HepG2 (cell line): ENCODE data around the gene ZNF75A. TPM values are rescaled to one million over a fixed set of nuclear protein-coding genes. Genes with fewer than 3 reads are reported as not detected.

Experiments used
- ATAD3A ChIP-seq: sonication (generic); formaldehyde crosslinking; IDR thresholded peaks from 2 replicates; pipeline ENCODE4 v1.4.0; 2020; ENCODE audit warnings: missing genetic modification reagents
- FOSL2 ChIP-seq: sonication (generic); formaldehyde crosslinking; IDR thresholded peaks from 2 replicates; pipeline ENCODE4 v1.4.0; 2020; ENCODE audit warnings: missing genetic modification reagents
- GABPB1 ChIP-seq: IDR thresholded peaks from 2 replicates; pipeline ENCODE4 v1.6.1; 2016; ENCODE audit warnings: mild to moderate bottlenecking, missing genetic modification reagents, moderate library complexity, missing compliant biosample characterization
- IKZF4 ChIP-seq: sonication (generic); formaldehyde crosslinking; IDR thresholded peaks from 2 replicates; pipeline ENCODE4 v1.5.1; 2020; ENCODE audit warnings: borderline replicate concordance, mild to moderate bottlenecking, low read depth, missing genetic modification reagents; ENCODE audit errors: not compliant biosample characterization
- KLF13 ChIP-seq: sonication (generic); formaldehyde crosslinking; IDR thresholded peaks from 2 replicates; pipeline ENCODE4 v1.4.0; 2020; ENCODE audit warnings: mild to moderate bottlenecking, missing genetic modification reagents
- MLLT10 ChIP-seq: sonication (generic); formaldehyde crosslinking; IDR thresholded peaks from 2 replicates; pipeline ENCODE4 v1.4.0; 2020; ENCODE audit warnings: missing genetic modification reagents
- MYNN ChIP-seq: sonication (generic); formaldehyde crosslinking; IDR thresholded peaks from 2 replicates; pipeline ENCODE4 v1.4.0; 2020; ENCODE audit warnings: mild to moderate bottlenecking, low read depth, missing genetic modification reagents
- POLR2AphosphoS5 ChIP-seq: IDR thresholded peaks from 2 replicates; pipeline ENCODE4 v1.6.1; 2012; ENCODE audit warnings: low read depth, low read length
- PRMT3 ChIP-seq: sonication (generic); formaldehyde crosslinking; IDR thresholded peaks from 2 replicates; pipeline ENCODE4 v1.8.1; 2022; ENCODE audit warnings: low read depth, mild to moderate bottlenecking, moderate library complexity, missing genetic modification reagents, borderline replicate concordance
- SP5 ChIP-seq: IDR thresholded peaks from 2 replicates; pipeline ENCODE4 v1.6.1; 2016; ENCODE audit warnings: low read depth, borderline replicate concordance
- ZBTB38 ChIP-seq: sonication (generic); formaldehyde crosslinking; IDR thresholded peaks from 2 replicates; pipeline ENCODE4 v1.5.1; 2020; ENCODE audit warnings: mild to moderate bottlenecking, missing genetic modification reagents
- ZNF343 ChIP-seq: sonication (generic); formaldehyde crosslinking; IDR thresholded peaks from 2 replicates; pipeline ENCODE4 v1.4.0; 2020; ENCODE audit warnings: mild to moderate bottlenecking, missing genetic modification reagents
- ZNF557 ChIP-seq: sonication (generic); formaldehyde crosslinking; IDR thresholded peaks from 2 replicates; pipeline ENCODE4 v1.4.0; 2020; ENCODE audit warnings: missing genetic modification reagents
- ZNF570 ChIP-seq: sonication (generic); formaldehyde crosslinking; IDR thresholded peaks from 2 replicates; pipeline ENCODE4 v1.4.0; 2020; ENCODE audit warnings: mild to moderate bottlenecking, missing genetic modification reagents, borderline replicate concordance
- ZNF607 ChIP-seq: sonication (generic); formaldehyde crosslinking; IDR thresholded peaks from 2 replicates; pipeline ENCODE4 v1.5.1; 2020; ENCODE audit warnings: missing genetic modification reagents, mild to moderate bottlenecking, borderline replicate concordance
- polyA plus RNA-seq, 8 experiments: library from polyadenylated mRNA; depleted of rRNA in 3 of 8; stranded (reverse) in 7 of 8; unstranded in 1 of 8; fragments of >200 nt; fragmentation: Illumina TruSeq in 4 of 8; extraction: Trizol in 4 of 8; gene quantifications; 2 replicates each; pipeline versions ENCODE4 v1.2.1 to v1.2.3, GENCODE V29; 2011 to 2016; ENCODE audit warnings: low read depth in 4 of 8, missing spikeins in 1 of 8, mixed read lengths in 1 of 8; ENCODE audit not compliant: insufficient read depth in 1 of 8
- total RNA-seq, 5 experiments: library from RNA; depleted of rRNA; stranded (reverse); fragments of >200 nt; fragmentation: Illumina TruSeq; extraction: Trizol; gene quantifications; 2 replicates each; pipeline ENCODE4 v1.2.3, GENCODE V29; 2016; ENCODE audit warnings: low read depth in 1 of 5
- TF ChIP-seq, protein P1 (sequence below): sonication (generic); formaldehyde crosslinking; IDR thresholded peaks from 2 replicates; pipeline ENCODE4 v1.4.0; 2020; ENCODE audit warnings: mild to moderate bottlenecking, missing genetic modification reagents
- TF ChIP-seq, protein P2 (sequence below): sonication (generic); formaldehyde crosslinking; IDR thresholded peaks from 2 replicates; pipeline ENCODE4 v1.4.0; 2020; ENCODE audit warnings: missing genetic modification reagents
- TF ChIP-seq, protein P3 (sequence below): fragments of 450-650 bp; IDR thresholded peaks from 2 replicates; pipeline ENCODE4 v1.6.1; 2017
- TF ChIP-seq, protein P4 (sequence below): sonication (generic); formaldehyde crosslinking; IDR thresholded peaks from 2 replicates; pipeline ENCODE4 v1.4.0; 2020; ENCODE audit warnings: missing genetic modification reagents
- TF ChIP-seq, protein P5 (sequence below): sonication (generic); formaldehyde crosslinking; conservative IDR thresholded peaks from 2 replicates; pipeline ENCODE4 v1.4.0; 2020; ENCODE audit warnings: missing genetic modification reagents

ZNF75A gene
- total and polyA plus RNA-seq, 2 of the 13 experiments (the other 11 are each of a cell fraction or from before 2014, with no cell fraction given): 1.4 to 2.1 TPM

DNA sequence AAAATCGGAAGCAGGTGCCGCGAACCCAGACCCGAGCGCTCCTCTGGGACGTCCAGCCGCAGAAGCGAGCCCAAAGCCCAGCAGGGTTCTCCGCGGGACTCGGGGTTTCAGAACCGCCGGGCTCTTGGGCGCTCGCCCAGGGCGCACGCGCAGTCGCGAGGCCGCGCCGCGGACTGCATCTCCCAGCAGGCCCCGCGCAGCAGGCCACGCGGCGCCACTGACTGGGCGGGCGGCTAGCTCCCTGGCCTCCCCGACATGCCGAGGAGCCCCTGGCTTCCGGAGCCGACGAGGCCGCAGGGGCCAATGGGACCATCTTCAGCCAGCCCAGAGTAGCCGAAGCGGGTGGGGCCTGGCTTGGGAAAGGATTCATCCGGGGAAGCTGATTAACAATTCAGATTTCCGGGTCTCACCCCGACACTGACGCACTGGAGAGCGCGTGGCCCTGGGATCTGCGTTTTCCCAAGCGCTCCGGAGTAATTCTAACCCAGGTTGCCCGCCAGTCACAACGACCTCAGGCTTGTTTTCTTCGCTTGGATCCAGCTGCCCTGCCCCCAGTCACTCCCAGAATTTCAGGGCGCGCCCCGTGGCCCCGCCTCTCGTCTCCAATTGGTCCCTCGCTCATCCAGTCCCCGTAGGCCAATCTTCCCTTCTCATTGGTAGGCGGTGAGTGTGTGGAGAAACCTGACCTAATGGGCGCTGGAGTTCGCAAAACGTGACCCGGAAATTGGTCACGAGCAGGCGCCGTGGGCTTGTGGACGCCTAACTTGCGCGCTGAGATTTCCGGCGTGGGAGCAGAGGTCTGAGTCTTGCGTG lies 22.4 kb upstream of the ZNF75A start, which contains the start of gene ZNF263 (continued):
- TF ChIP-seq, protein P1, sequence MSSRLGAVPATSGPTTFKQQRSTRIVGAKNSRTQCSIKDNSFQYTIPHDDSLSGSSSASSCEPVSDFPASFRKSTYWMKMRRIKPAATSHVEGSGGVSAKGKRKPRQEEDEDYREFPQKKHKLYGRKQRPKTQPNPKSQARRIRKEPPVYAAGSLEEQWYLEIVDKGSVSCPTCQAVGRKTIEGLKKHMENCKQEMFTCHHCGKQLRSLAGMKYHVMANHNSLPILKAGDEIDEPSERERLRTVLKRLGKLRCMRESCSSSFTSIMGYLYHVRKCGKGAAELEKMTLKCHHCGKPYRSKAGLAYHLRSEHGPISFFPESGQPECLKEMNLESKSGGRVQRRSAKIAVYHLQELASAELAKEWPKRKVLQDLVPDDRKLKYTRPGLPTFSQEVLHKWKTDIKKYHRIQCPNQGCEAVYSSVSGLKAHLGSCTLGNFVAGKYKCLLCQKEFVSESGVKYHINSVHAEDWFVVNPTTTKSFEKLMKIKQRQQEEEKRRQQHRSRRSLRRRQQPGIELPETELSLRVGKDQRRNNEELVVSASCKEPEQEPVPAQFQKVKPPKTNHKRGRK: no peak
- TF ChIP-seq ZNF343 (CRISPR knock-in tag): 0 out of 2 replicates have a peak, but pooled peaks have one; percentile 48
- no peak for TF ChIP-seq MLLT10 (CRISPR knock-in tag)
- TF ChIP-seq, protein P2, sequence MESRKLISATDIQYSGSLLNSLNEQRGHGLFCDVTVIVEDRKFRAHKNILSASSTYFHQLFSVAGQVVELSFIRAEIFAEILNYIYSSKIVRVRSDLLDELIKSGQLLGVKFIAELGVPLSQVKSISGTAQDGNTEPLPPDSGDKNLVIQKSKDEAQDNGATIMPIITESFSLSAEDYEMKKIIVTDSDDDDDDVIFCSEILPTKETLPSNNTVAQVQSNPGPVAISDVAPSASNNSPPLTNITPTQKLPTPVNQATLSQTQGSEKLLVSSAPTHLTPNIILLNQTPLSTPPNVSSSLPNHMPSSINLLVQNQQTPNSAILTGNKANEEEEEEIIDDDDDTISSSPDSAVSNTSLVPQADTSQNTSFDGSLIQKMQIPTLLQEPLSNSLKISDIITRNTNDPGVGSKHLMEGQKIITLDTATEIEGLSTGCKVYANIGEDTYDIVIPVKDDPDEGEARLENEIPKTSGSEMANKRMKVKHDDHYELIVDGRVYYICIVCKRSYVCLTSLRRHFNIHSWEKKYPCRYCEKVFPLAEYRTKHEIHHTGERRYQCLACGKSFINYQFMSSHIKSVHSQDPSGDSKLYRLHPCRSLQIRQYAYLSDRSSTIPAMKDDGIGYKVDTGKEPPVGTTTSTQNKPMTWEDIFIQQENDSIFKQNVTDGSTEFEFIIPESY: no peak
- TF ChIP-seq GABPB1: peak; percentile 92
- peak; percentile 91; the same call in 1 of the 2 replicates for TF ChIP-seq ZNF607 (CRISPR knock-in tag)
- TF ChIP-seq ZNF557 (CRISPR knock-in tag): 0 out of 2 replicates have a peak, but pooled peaks have one; percentile 22
- TF ChIP-seq PRMT3: no peak
- peak; percentile 68 for TF ChIP-seq POLR2AphosphoS5
- TF ChIP-seq FOSL2 (CRISPR knock-in tag): no peak
- TF ChIP-seq, protein P3, sequence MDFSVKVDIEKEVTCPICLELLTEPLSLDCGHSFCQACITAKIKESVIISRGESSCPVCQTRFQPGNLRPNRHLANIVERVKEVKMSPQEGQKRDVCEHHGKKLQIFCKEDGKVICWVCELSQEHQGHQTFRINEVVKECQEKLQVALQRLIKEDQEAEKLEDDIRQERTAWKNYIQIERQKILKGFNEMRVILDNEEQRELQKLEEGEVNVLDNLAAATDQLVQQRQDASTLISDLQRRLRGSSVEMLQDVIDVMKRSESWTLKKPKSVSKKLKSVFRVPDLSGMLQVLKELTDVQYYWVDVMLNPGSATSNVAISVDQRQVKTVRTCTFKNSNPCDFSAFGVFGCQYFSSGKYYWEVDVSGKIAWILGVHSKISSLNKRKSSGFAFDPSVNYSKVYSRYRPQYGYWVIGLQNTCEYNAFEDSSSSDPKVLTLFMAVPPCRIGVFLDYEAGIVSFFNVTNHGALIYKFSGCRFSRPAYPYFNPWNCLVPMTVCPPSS: no peak
- TF ChIP-seq MYNN: no peak; the same call in 1 of the 2 replicates
- no peak for TF ChIP-seq IKZF4 (CRISPR knock-in tag)
- no peak for TF ChIP-seq KLF13
- TF ChIP-seq, protein P4, sequence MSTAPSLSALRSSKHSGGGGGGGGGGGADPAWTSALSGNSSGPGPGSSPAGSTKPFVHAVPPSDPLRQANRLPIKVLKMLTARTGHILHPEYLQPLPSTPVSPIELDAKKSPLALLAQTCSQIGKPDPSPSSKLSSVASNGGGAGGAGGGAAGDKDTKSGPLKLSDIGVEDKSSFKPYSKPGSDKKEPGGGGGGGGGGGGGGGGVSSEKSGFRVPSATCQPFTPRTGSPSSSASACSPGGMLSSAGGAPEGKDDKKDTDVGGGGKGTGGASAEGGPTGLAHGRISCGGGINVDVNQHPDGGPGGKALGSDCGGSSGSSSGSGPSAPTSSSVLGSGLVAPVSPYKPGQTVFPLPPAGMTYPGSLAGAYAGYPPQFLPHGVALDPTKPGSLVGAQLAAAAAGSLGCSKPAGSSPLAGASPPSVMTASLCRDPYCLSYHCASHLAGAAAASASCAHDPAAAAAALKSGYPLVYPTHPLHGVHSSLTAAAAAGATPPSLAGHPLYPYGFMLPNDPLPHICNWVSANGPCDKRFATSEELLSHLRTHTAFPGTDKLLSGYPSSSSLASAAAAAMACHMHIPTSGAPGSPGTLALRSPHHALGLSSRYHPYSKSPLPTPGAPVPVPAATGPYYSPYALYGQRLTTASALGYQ (CRISPR knock-in tag): peak; percentile 61; the same call in 1 of the 2 replicates
- TF ChIP-seq ZBTB38 (CRISPR knock-in tag): no peak
- TF ChIP-seq ATAD3A: no peak
- no peak for TF ChIP-seq ZNF570 (CRISPR knock-in tag)
- TF ChIP-seq SP5 (CRISPR knock-in tag): no peak
- TF ChIP-seq, protein P5, sequence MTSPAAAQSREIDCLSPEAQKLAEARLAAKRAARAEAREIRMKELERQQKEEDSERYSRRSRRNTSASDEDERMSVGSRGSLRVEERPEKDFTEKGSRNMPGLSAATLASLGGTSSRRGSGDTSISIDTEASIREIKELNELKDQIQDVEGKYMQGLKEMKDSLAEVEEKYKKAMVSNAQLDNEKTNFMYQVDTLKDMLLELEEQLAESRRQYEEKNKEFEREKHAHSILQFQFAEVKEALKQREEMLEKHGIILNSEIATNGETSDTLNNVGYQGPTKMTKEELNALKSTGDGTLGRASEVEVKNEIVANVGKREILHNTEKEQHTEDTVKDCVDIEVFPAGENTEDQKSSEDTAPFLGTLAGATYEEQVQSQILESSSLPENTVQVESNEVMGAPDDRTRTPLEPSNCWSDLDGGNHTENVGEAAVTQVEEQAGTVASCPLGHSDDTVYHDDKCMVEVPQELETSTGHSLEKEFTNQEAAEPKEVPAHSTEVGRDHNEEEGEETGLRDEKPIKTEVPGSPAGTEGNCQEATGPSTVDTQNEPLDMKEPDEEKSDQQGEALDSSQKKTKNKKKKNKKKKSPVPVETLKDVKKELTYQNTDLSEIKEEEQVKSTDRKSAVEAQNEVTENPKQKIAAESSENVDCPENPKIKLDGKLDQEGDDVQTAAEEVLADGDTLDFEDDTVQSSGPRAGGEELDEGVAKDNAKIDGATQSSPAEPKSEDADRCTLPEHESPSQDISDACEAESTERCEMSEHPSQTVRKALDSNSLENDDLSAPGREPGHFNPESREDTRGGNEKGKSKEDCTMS (CRISPR knock-in tag): no peak
